GM19328 (cell line): Measurements from ENCODE around the gene KLHL9.
A peak's percentile ranks its signal among the peaks of the same experiment; 100 is the strongest.
"Not testable (repeated sequence)": the region's sequence is repeated elsewhere in the genome, so short reads cannot be mapped to it uniquely, and the experiment has no call there.

Experiments
- ATAC-seq: cut with Tn5 transposase; IDR thresholded peaks from one replicate; pipeline ENCODE4 v1.9.1; 2021; ENCODE audit warnings: mild to moderate bottlenecking, moderate library complexity; ENCODE audit not compliant: unreplicated experiment

The KLHL9 gene

GRCh38 chr9:21334701-21335632 lies at the start of gene KLHL9:
TSS of gene KLHL9 (minus strand) at chr9:21335404. CDS start at chr9:21334859, 545 bp downstream.
- ATAC-seq = peak; percentile 89

GRCh38 chr9:21383627-21384026 lies 48.4 kb upstream of the KLHL9 start:
- no peak for ATAC-seq

- peak; percentile 97 for ATAC-seq
These were observed 46.5 kb upstream of the KLHL9 start for GRCh38 chr9:21381448-21382339.

- ATAC-seq = not testable (repeated sequence)
These were observed 36.3 kb upstream of the KLHL9 start for GRCh38 chr9:21371467-21371866.

- ATAC-seq = no peak
These were observed 32.8 kb upstream of the KLHL9 start, which contains the start of gene IFNA13 for GRCh38 chr9:21367957-21368356. TSS of gene IFNA13 (minus strand) at chr9:21368057. CDS start at chr9:21368010, 47 bp downstream.

GRCh38 chr9:21367169-21367568 lies 32.0 kb upstream of the KLHL9 start:
- peak; percentile 81 for ATAC-seq

- no peak for ATAC-seq
These were observed 27.1 kb upstream of the KLHL9 start for GRCh38 chr9:21362287-21362686.

GRCh38 chr9:21357479-21358460 lies 22.6 kb upstream of the KLHL9 start:
- peak; percentile 89 for ATAC-seq

GRCh38 chr9:21350787-21351186 lies 15.6 kb upstream of the KLHL9 start, which contains the start of gene IFNA6:
TSS of gene IFNA6 (minus strand) at chr9:21350887. CDS start at chr9:21350887, 0 bp downstream.
- ATAC-seq = no peak

- ATAC-seq = no peak
These were observed 13.3 kb upstream of the KLHL9 start for GRCh38 chr9:21348430-21348970.

- no peak for ATAC-seq
These were observed 5.5 kb upstream of the KLHL9 start for GRCh38 chr9:21340735-21341134.

GRCh38 chr9:21336457-21336856 lies 1.3 kb upstream of the KLHL9 start:
- no peak for ATAC-seq

GRCh38 chr9:21333226-21333625 lies 2.0 kb downstream of the KLHL9 start:
- no peak for ATAC-seq

- no peak for ATAC-seq
These were observed 3.4 kb downstream of the KLHL9 start for GRCh38 chr9:21331676-21332402.

GRCh38 chr9:21326526-21327139 lies 8.6 kb downstream of the KLHL9 start:
- ATAC-seq = peak; percentile 81

GRCh38 chr9:21324047-21324446 lies 11.2 kb downstream of the KLHL9 start:
- no peak for ATAC-seq

GRCh38 chr9:21322911-21323461 lies 12.2 kb downstream of the KLHL9 start:
- ATAC-seq = no peak

GRCh38 chr9:21320465-21320864 lies 14.7 kb downstream of the KLHL9 start:
- no peak for ATAC-seq
